Endothelial cell (in vitro differentiated cells): ENCODE data around the gene DCLK1. TPM values are rescaled to one million over a fixed set of nuclear protein-coding genes. Genes with fewer than 3 reads are reported as not detected.

Experiments
- DNase-seq: peaks from one replicate; pipeline ENCODE4 v3.0.0; 2021; ENCODE audit warnings: low spot score
- H3K27ac Mint-ChIP-seq: one replicate; pipeline ENCODE4 v1.8.0; 2021; ENCODE audit warnings: mixed read lengths, inconsistent platforms; ENCODE audit not compliant: unreplicated experiment
- H3K27me3 Mint-ChIP-seq: one replicate; pipeline ENCODE4 v1.8.0; 2021; ENCODE audit warnings: mild to moderate bottlenecking, moderate library complexity, mixed read lengths, inconsistent platforms; ENCODE audit not compliant: unreplicated experiment
- H3K36me3 Mint-ChIP-seq: one replicate; pipeline ENCODE4 v1.8.0; 2021; ENCODE audit warnings: mild to moderate bottlenecking, low read depth, mixed read lengths, inconsistent platforms; ENCODE audit not compliant: unreplicated experiment
- H3K4me1 Mint-ChIP-seq: one replicate; pipeline ENCODE4 v1.8.0; 2021; ENCODE audit warnings: mild to moderate bottlenecking, mixed read lengths, inconsistent platforms; ENCODE audit not compliant: unreplicated experiment
- H3K4me3 Mint-ChIP-seq: one replicate; pipeline ENCODE4 v1.8.0; 2021; ENCODE audit warnings: mild to moderate bottlenecking, mixed read lengths, inconsistent platforms; ENCODE audit not compliant: unreplicated experiment
- H3K9me3 Mint-ChIP-seq: one replicate; pipeline ENCODE4 v1.8.0; 2021; ENCODE audit warnings: mixed read lengths, inconsistent platforms; ENCODE audit not compliant: unreplicated experiment
- CTCF ChIP-seq: fragments of 200-600 bp; sonication (generic); IDR thresholded peaks from one replicate; pipeline ENCODE4 v1.5.0; 2021; ENCODE audit warnings: antibody characterized with exemption; ENCODE audit not compliant: unreplicated experiment
- total RNA-seq: library from RNA; stranded (reverse); fragmentation: NEBNext Ultra II Directional; extraction: Animal tissue kit (Norgen Biotek cat#: 25700); gene quantifications from one replicate; pipeline ENCODE4 v1.2.1, GENCODE V29; 2021; ENCODE audit not compliant: unreplicated experiment

The DCLK1 gene
- total RNA-seq, 1 donor from 2014 or later = 1.6 TPM

DNA sequence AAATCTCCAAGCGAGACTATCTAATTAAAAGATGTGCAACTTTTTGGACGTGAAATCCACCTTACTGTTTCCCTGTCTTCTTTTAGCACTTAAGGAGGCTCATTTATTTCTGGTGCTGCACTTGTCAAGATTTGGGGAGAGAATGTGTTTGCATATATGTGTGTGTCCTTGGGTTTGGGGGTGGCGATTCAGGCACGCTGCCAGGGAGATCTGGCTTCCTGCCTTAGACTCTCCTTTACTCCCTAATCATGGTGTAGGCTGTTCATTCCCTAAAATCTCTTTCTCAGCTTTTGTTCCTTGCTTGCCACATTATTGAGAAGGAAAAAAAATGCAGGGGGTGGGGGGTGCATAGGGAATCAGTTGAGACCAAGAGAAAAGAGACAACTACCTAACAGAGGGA lies 271.2 kb downstream of the DCLK1 start:
- Mint-ChIP-seq H3K9me3 (no peaks in the 10 kb centered on the region), H3K27ac (no peak overlapping the region), H3K4me1 (no peaks in the 10 kb centered on the region), H3K4me3 (no peak overlapping the region), H3K27me3 (no peaks in the 10 kb centered on the region), H3K36me3 (no peaks in the 10 kb centered on the region)
- DNase-seq = no peak
- no peak for TF ChIP-seq CTCF

- Mint-ChIP-seq H3K4me1 (no peaks in the 10 kb centered on the region), H3K4me3 (no peak overlapping the region), H3K9me3 (no peaks in the 10 kb centered on the region), H3K27ac (no peak overlapping the region), H3K27me3 (no peaks in the 10 kb centered on the region), H3K36me3 (no peaks in the 10 kb centered on the region)
- no peak for TF ChIP-seq CTCF
- no peak for DNase-seq
Measured at GRCh38 chr13:35858665-35859064, 272.5 kb downstream of the DCLK1 start.

- H3K4me1 Mint-ChIP-seq = no peaks in the 10 kb centered on the region
- no peaks in the 10 kb centered on the region for H3K27me3 Mint-ChIP-seq
- no peak for TF ChIP-seq CTCF
- H3K9me3 Mint-ChIP-seq = no peaks in the 10 kb centered on the region
- no peak overlapping the region for H3K4me3 Mint-ChIP-seq
- no peak overlapping the region for H3K27ac Mint-ChIP-seq
- no peak for DNase-seq
- H3K36me3 Mint-ChIP-seq = no peaks in the 10 kb centered on the region
Measured at GRCh38 chr13:35857769-35858168, 273.4 kb downstream of the DCLK1 start.

GRCh38 chr13:35856721-35857364 lies 274.3 kb downstream of the DCLK1 start:
- Mint-ChIP-seq H3K4me1 (no peaks in the 10 kb centered on the region), H3K36me3 (no peaks in the 10 kb centered on the region)

GRCh38 chr13:35856084-35856483 lies 275.1 kb downstream of the DCLK1 start:
- Mint-ChIP-seq H3K27me3 (no peaks in the 10 kb centered on the region), H3K27ac (no peak overlapping the region), H3K4me1 (no peaks in the 10 kb centered on the region), H3K36me3 (no peaks in the 10 kb centered on the region), H3K9me3 (no peaks in the 10 kb centered on the region), H3K4me3 (no peak overlapping the region)
- no peak for DNase-seq
- TF ChIP-seq CTCF = no peak

More at GRCh38 chr13:35856721-35857364, 274.3 kb downstream of the DCLK1 start:
- TF ChIP-seq CTCF = no peak
- no peak overlapping the region for H3K4me3 Mint-ChIP-seq
- no peak overlapping the region for H3K27ac Mint-ChIP-seq
- H3K9me3 Mint-ChIP-seq = no peaks in the 10 kb centered on the region
- no peak for DNase-seq
- no peaks in the 10 kb centered on the region for H3K27me3 Mint-ChIP-seq
